CD8-positive, alpha-beta memory T cell (primary cell): ENCODE measurements around the gene NUFIP1. TPM values are rescaled to one million over a fixed set of nuclear protein-coding genes. Genes with fewer than 3 reads are reported as not detected.
A peak's percentile ranks its signal among the peaks of the same experiment; 100 is the strongest.

Experiments
- CTCF ChIA-PET: fragments of 350-600 bp; sonication (Branson Sonifier 250); formaldehyde crosslinking; loops from one replicate; lab custom pipeline; 2021; ENCODE audit warnings: antibody characterized with exemption; lab: Charles Lee
- POLR2A ChIA-PET: fragments of 350-600 bp; sonication (Branson Sonifier 250); formaldehyde crosslinking; loops from one replicate; lab custom pipeline; 2021; ENCODE audit warnings: antibody characterized with exemption; lab: Charles Lee
- DNase-seq, 5 donors: peaks; one replicate each; pipeline versions ENCODE4 v3.0.0 to v3.0.0-alpha.2; 2020 to 2022; ENCODE audit warnings: mixed read lengths in 1 of 5
- H3K27ac ChIP-seq: one replicate; pipeline ENCODE4 v1.7.0; 2013; ENCODE audit warnings: low read depth, mild to moderate bottlenecking, low read length, moderate library complexity
- H3K27me3 ChIP-seq: 2 replicates; pipeline ENCODE4 v1.7.0; 2013; ENCODE audit warnings: low read length, mild to moderate bottlenecking; ENCODE audit not compliant: insufficient read depth, poor library complexity, severe bottlenecking
- H3K36me3 ChIP-seq: 2 replicates; pipeline ENCODE4 v1.7.0; 2013; ENCODE audit warnings: mild to moderate bottlenecking, low read length, moderate library complexity; ENCODE audit not compliant: insufficient read depth
- H3K4me1 ChIP-seq: 2 replicates; pipeline ENCODE4 v1.7.0; 2013; ENCODE audit warnings: mild to moderate bottlenecking, low read length, moderate library complexity; ENCODE audit not compliant: insufficient read depth
- H3K4me3 ChIP-seq: 2 replicates; pipeline ENCODE4 v1.7.0; 2013; ENCODE audit warnings: mild to moderate bottlenecking, low read length
- H3K9me3 ChIP-seq: 2 replicates; pipeline ENCODE4 v1.7.0; 2013; ENCODE audit warnings: mild to moderate bottlenecking, low read length
- H3K27ac Mint-ChIP-seq, 8 donors: one replicate each; pipeline ENCODE4 v1.8.0; 2020 to 2021; ENCODE audit warnings: mixed read lengths in 8 of 8, mild to moderate bottlenecking in 6 of 8, inconsistent platforms in 3 of 8, moderate library complexity in 3 of 8
- H3K27me3 Mint-ChIP-seq, 2 donors: one replicate each; pipeline ENCODE4 v1.8.0; 2020 to 2021; ENCODE audit warnings: mixed read lengths in 2 of 2, mild to moderate bottlenecking in 1 of 2, moderate library complexity in 1 of 2
- H3K36me3 Mint-ChIP-seq, 3 donors: one replicate each; pipeline ENCODE4 v1.8.0; 2020 to 2021; ENCODE audit warnings: mixed read lengths in 3 of 3, inconsistent platforms in 1 of 3, mild to moderate bottlenecking in 1 of 3
- H3K4me1 Mint-ChIP-seq, 3 donors: one replicate each; pipeline ENCODE4 v1.8.0; 2020 to 2021; ENCODE audit warnings: mixed read lengths in 3 of 3, inconsistent platforms in 1 of 3, mild to moderate bottlenecking in 1 of 3
- H3K4me3 Mint-ChIP-seq, 7 donors: one replicate each; pipeline ENCODE4 v1.8.0; 2020 to 2021; ENCODE audit warnings: mixed read lengths in 7 of 7, mild to moderate bottlenecking in 6 of 7, moderate library complexity in 4 of 7, inconsistent platforms in 2 of 7
- H3K9me3 Mint-ChIP-seq, 5 donors: one replicate each; pipeline ENCODE4 v1.8.0; 2020 to 2022; ENCODE audit warnings: mixed read lengths in 5 of 5, mild to moderate bottlenecking in 3 of 5, moderate library complexity in 2 of 5, inconsistent platforms in 1 of 5
- polyA plus RNA-seq: library from polyadenylated mRNA; unstranded; fragments of 300-500 nt; fragmentation: Illumina TruSeq; gene quantifications from one replicate; pipeline ENCODE4 v1.2.3, GENCODE V29; 2021
- total RNA-seq, 2 experiments: library from RNA; stranded (reverse); gene quantifications; one replicate each; pipeline ENCODE4 v1.2.3, GENCODE V29; 2021

Gene NUFIP1
- total and polyA plus RNA-seq, 3 experiments from 2014 or later = 4.0 to 11.8 (median 11.1) TPM

DNA sequence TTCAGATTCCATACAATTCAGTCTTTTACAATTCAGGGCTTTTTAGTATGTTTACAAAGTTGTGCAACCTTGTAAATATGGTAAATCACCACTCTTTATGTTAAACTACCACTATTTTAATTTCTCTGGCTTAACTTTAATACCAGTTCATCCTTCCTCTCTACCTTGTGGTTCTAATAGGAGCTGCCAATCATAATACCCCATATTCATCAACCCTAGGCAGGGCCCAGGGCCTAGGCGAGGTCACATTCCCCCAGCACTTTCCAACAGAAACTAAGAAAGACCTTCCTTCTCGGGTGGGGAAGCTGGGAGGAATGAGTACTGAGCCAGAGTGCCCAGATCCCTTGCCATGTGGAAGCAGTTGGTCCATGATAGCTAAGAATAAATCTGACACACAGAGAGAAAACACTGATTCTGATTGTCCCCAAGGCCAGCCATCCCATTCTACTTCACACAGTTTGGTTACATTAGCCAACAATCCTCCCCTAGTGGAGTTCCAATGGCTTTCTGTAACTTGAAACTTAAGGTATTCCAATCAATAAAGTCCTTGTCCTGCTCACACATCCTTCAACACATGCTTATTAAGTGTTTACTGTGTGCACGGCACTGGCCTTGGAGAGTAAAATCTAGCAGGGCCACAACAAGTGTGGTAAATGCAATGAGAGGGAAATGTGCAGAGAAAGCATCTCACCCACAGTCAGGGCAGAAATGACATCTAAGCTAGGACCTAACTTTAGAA is 76.8 kb downstream of the NUFIP1 start:
- Mint-ChIP-seq H3K27me3 (no peaks in the 10 kb centered on the region), H3K4me3 (no peak overlapping the region), H3K27ac (peak overlapping the region in 1 of 8 donors; percentile 68), H3K4me1 (peaks cover 9 to 14% (median 10%) of the 10 kb centered on the region in 3 donors), H3K9me3 (peaks cover 5 to 11% (median 8%) of the 10 kb centered on the region in 5 donors), H3K36me3 (peaks cover 0 to 22% (median 0%) of the 10 kb centered on the region in 3 donors)
- H3K4me1 ChIP-seq = no peaks in the 10 kb centered on the region
- ChIA-PET CTCF (no interaction called here), POLR2A (no interaction called here)
- no peak overlapping the region for H3K27ac ChIP-seq
- no peaks in the 10 kb centered on the region for H3K36me3 ChIP-seq
- no peaks in the 10 kb centered on the region for H3K27me3 ChIP-seq
- no peak for DNase-seq
- peaks cover 4% of the 10 kb centered on the region for H3K9me3 ChIP-seq
- no peak overlapping the region for H3K4me3 ChIP-seq

DNA sequence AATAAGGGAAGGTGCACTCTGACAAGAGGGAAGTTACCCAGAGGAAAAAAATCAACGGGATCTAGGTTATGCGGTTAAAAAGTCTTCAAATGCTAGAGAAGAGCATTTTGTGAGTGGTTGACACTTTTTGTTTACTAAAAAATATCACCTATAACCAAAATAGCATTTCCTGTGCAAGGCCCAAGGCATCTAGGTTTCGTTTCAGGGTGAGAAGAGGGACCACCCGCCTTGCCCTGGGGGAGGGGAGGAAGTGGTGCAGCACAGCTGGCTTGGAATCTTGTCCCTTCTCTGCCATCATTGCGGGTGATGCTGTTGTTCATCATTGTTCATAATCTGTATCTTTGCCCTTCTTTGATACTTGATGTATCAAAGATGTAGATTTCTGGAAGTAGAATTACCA is 80.6 kb downstream of the NUFIP1 start:
- POLR2A ChIA-PET = no interaction called here
- no peaks in the 10 kb centered on the region for H3K27me3 ChIP-seq
- peak in 1 of 5 donors; percentile 8 for DNase-seq
- Mint-ChIP-seq H3K4me3 (no peak overlapping the region), H3K4me1 (peaks cover 4 to 5% (median 5%) of the 10 kb centered on the region in 3 donors), H3K27me3 (peaks cover 0 to 3% of the 10 kb centered on the region in 2 donors), H3K27ac (peak overlapping the region in 2 of 8 donors; percentile 18 to 44), H3K36me3 (peaks cover 0 to 22% (median 0%) of the 10 kb centered on the region in 3 donors), H3K9me3 (peaks cover 5 to 11% (median 8%) of the 10 kb centered on the region in 5 donors)
- CTCF ChIA-PET = no interaction called here
- no peaks in the 10 kb centered on the region for H3K4me1 ChIP-seq
- H3K9me3 ChIP-seq = peaks cover 4% of the 10 kb centered on the region
- H3K36me3 ChIP-seq = no peaks in the 10 kb centered on the region
- H3K27ac ChIP-seq = no peak overlapping the region
- H3K4me3 ChIP-seq = no peak overlapping the region

DNA sequence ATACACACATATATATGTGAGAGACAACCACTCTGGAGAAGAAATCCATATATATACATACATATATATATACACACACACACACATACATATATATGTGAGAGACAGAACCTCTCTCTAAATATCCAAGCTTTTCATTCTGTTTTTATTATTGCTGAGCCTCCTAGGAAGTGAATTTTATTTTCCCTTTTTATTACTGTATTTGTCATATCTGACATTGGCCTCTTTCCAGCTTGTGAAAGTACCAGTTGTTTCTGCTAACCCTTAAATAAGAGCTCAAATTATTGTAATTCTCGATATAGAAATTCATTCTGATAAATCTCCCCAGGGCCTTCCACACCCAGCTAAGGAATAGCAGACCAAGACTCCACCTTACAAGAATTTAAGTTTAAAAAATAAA is 81.0 kb downstream of the NUFIP1 start:
- Mint-ChIP-seq H3K27ac (peak overlapping the region in 1 of 8 donors; percentile 51), H3K4me3 (no peak overlapping the region), H3K27me3 (peaks cover 0 to 4% of the 10 kb centered on the region in 2 donors), H3K36me3 (peaks cover 0 to 22% (median 0%) of the 10 kb centered on the region in 3 donors), H3K4me1 (peaks cover 4 to 5% (median 5%) of the 10 kb centered on the region in 3 donors), H3K9me3 (peaks cover 5 to 11% (median 8%) of the 10 kb centered on the region in 5 donors)
- CTCF ChIA-PET = no interaction called here
- Histone ChIP-seq H3K27me3 (no peaks in the 10 kb centered on the region), H3K36me3 (no peaks in the 10 kb centered on the region), H3K9me3 (peaks cover 4% of the 10 kb centered on the region), H3K27ac (no peak overlapping the region), H3K4me3 (no peak overlapping the region), H3K4me1 (no peaks in the 10 kb centered on the region)
- DNase-seq = no peak
- POLR2A ChIA-PET = no interaction called here

DNA sequence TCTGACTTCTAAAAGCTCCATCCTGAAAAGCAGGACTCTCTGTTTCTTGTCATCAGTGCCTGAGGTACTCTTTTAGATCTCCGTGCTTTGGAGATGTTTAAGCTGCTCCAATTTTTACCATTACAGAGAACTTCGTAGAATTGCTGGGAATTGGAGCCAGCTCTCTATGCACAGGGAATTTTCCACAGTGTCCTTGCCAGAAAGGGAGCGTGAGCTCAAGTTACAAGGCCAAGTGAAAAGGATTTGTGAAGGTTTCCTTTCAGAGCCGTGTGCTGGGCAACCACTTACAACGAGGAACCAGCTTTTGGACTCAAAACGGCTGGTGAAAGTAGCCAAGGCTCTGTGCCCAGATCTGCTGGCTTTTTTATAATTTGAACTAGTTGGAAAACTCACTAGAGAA is 82.6 kb downstream of the NUFIP1 start:
- H3K27ac ChIP-seq = no peak overlapping the region
- H3K27me3 Mint-ChIP-seq = peaks cover 0 to 13% of the 10 kb centered on the region in 2 donors
- H3K9me3 Mint-ChIP-seq = peaks cover 0 to 8% (median 5%) of the 10 kb centered on the region in 5 donors
- H3K4me3 ChIP-seq = no peak overlapping the region
- no peaks in the 10 kb centered on the region for H3K36me3 ChIP-seq
- no peak overlapping the region for H3K4me3 Mint-ChIP-seq
- H3K4me1 Mint-ChIP-seq = peaks cover 0 to 5% (median 4%) of the 10 kb centered on the region in 3 donors
- no peaks in the 10 kb centered on the region for H3K27me3 ChIP-seq
- CTCF ChIA-PET = interaction anchor here (1.5 kb wide), 1 partner anchor 11 kb away, joined by 4 read pairs; no protein-coding TSS in a partner anchor
- POLR2A ChIA-PET = interaction anchor here (0.6 kb wide), 1 partner anchor 14 kb away, joined by 3 read pairs; no protein-coding TSS in a partner anchor
- H3K9me3 ChIP-seq = peaks cover 3% of the 10 kb centered on the region
- no peak for DNase-seq
- peaks cover 0 to 14% (median 0%) of the 10 kb centered on the region in 3 donors for H3K36me3 Mint-ChIP-seq
- no peaks in the 10 kb centered on the region for H3K4me1 ChIP-seq
- no peak overlapping the region for H3K27ac Mint-ChIP-seq

DNA sequence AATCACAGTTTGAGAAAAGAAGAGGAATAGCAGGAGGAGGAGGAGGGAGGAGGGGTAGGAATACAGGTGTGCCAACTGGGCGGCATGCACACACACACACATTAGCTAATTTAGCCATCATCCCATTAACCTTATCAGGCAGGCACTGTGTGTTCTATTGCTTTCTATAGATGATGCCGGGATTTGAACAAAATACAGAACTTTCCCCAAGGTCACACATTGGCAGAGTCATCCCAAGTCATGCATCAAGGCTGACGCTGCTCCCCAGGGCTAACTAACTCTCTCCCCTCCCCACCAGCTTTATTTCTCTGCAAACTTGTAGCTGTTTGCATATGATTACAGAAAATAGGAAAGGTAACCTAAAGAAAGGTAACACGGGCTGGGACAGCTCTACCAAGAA is 83.0 kb downstream of the NUFIP1 start:
- peaks cover 0 to 5% (median 3%) of the 10 kb centered on the region in 5 donors for H3K9me3 Mint-ChIP-seq
- H3K36me3 Mint-ChIP-seq = peaks cover 0 to 11% (median 0%) of the 10 kb centered on the region in 3 donors
- Histone ChIP-seq H3K4me3 (no peak overlapping the region), H3K27me3 (no peaks in the 10 kb centered on the region), H3K9me3 (no peaks in the 10 kb centered on the region), H3K27ac (no peak overlapping the region), H3K4me1 (no peaks in the 10 kb centered on the region), H3K36me3 (no peaks in the 10 kb centered on the region)
- ChIA-PET CTCF (interaction anchor here (1.5 kb wide), 1 partner anchor 11 kb away, joined by 4 read pairs; no protein-coding TSS in a partner anchor), POLR2A (interaction anchor here (0.6 kb wide), 1 partner anchor 14 kb away, joined by 3 read pairs; no protein-coding TSS in a partner anchor)
- H3K4me1 Mint-ChIP-seq = peaks cover 0 to 5% (median 4%) of the 10 kb centered on the region in 3 donors
- peaks cover 0 to 15% of the 10 kb centered on the region in 2 donors for H3K27me3 Mint-ChIP-seq
- no peak overlapping the region for H3K4me3 Mint-ChIP-seq
- DNase-seq = no peak
- H3K27ac Mint-ChIP-seq = peak overlapping the region in 2 of 8 donors; percentile 24 to 61

DNA sequence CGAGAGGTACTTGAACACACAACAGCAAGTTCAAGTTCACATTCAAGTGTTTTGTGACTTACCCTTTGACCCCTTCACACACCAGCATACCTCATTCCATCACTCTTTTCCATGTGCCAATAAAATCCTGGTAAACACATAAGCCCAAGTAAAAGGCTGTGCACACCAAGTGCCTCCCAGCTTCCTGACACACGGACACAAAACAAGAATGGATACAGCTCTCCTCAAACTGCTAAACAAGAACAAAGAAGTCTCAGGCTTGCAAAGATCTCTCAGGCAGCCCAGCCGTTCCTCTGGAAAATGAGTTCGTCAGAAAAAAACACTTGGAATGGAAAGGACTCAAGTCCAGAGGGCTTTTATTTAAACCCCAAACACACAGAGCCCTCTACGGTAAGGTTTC is 83.7 kb downstream of the NUFIP1 start:
- peaks cover 0 to 5% (median 4%) of the 10 kb centered on the region in 3 donors for H3K4me1 Mint-ChIP-seq
- no peak for DNase-seq
- H3K4me3 Mint-ChIP-seq = no peak overlapping the region
- H3K27ac Mint-ChIP-seq = no peak overlapping the region
- Histone ChIP-seq H3K27me3 (no peaks in the 10 kb centered on the region), H3K4me3 (no peak overlapping the region), H3K9me3 (no peaks in the 10 kb centered on the region), H3K4me1 (no peaks in the 10 kb centered on the region), H3K27ac (no peak overlapping the region), H3K36me3 (no peaks in the 10 kb centered on the region)
- CTCF ChIA-PET = no interaction called here
- no peaks in the 10 kb centered on the region for H3K9me3 Mint-ChIP-seq
- POLR2A ChIA-PET = no interaction called here
- peaks cover 1 to 21% of the 10 kb centered on the region in 2 donors for H3K27me3 Mint-ChIP-seq
- H3K36me3 Mint-ChIP-seq = peaks cover 0 to 5% (median 0%) of the 10 kb centered on the region in 3 donors

DNA sequence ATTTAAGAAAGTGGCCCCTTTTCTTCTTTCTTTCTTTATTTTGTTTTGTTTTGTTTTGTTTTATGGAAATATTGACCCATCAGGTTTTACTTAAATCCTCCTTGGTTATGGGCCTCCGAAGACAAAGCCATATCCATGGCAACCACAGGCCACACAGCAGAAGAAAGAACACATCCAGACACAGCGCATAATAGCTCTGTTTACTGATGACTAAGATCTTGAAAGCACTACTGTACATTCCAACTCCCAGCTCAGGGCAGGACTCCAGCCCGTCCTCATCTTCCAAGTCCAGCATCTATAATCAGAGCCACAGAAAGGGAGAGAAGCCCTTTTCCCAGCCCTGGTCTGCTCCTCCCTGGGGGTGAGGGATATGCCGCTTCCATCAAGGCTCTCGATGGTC is 84.3 kb downstream of the NUFIP1 start:
- POLR2A ChIA-PET = no interaction called here
- CTCF ChIA-PET = no interaction called here
- Histone ChIP-seq H3K27me3 (no peaks in the 10 kb centered on the region), H3K4me3 (no peak overlapping the region), H3K27ac (no peak overlapping the region), H3K9me3 (no peaks in the 10 kb centered on the region), H3K4me1 (no peaks in the 10 kb centered on the region), H3K36me3 (no peaks in the 10 kb centered on the region)
- H3K27me3 Mint-ChIP-seq = peaks cover 2 to 23% of the 10 kb centered on the region in 2 donors
- DNase-seq = no peak
- no peaks in the 10 kb centered on the region for H3K9me3 Mint-ChIP-seq
- peaks cover 0 to 1% (median 0%) of the 10 kb centered on the region in 3 donors for H3K36me3 Mint-ChIP-seq
- no peak overlapping the region for H3K4me3 Mint-ChIP-seq
- H3K27ac Mint-ChIP-seq = peak overlapping the region in 1 of 8 donors; percentile 45
- peaks cover 0 to 5% (median 4%) of the 10 kb centered on the region in 3 donors for H3K4me1 Mint-ChIP-seq

DNA sequence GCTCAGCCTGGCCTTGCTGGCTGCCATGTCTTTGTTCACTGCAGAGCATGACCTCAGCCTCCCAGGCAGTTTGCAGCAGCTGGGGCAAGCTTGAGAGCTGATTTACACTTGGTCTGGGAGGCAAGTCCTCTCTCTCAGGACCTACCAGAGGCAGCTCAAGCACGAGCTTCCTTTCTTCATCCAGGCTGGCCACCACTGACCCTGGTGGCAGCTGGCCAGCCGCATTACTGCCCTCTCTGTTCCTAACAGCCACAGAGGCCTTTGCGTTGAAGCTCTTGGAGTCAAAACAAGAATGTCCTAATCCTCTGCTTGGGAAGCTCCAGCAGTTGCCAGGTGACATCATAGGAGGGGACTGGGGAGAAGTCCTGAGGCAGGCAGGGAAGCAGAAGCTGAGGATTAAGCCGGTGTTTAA is 85.7 kb downstream of the NUFIP1 start:
- no peak overlapping the region for H3K4me3 Mint-ChIP-seq
- H3K27me3 ChIP-seq = no peaks in the 10 kb centered on the region
- H3K4me1 ChIP-seq = no peaks in the 10 kb centered on the region
- H3K4me3 ChIP-seq = no peak overlapping the region
- CTCF ChIA-PET = no interaction called here
- peaks cover 2 to 27% of the 10 kb centered on the region in 2 donors for H3K27me3 Mint-ChIP-seq
- H3K36me3 Mint-ChIP-seq = no peaks in the 10 kb centered on the region
- H3K9me3 Mint-ChIP-seq = peaks cover 0 to 4% (median 0%) of the 10 kb centered on the region in 5 donors
- peaks cover 0 to under 1% (median 0%) of the 10 kb centered on the region in 3 donors for H3K4me1 Mint-ChIP-seq
- no peak for DNase-seq
- no peaks in the 10 kb centered on the region for H3K36me3 ChIP-seq
- H3K9me3 ChIP-seq = no peaks in the 10 kb centered on the region
- H3K27ac ChIP-seq = no peak overlapping the region
- POLR2A ChIA-PET = no interaction called here
- H3K27ac Mint-ChIP-seq = no peak overlapping the region
